RKO (cell line): Measurements from ENCODE around the gene MINDY4.

Experiments used
- DNase-seq: peaks from one replicate; pipeline ENCODE4 v3.0.0-alpha.2; 2016; ENCODE audit warnings: low spot score

The MINDY4 gene

DNA sequence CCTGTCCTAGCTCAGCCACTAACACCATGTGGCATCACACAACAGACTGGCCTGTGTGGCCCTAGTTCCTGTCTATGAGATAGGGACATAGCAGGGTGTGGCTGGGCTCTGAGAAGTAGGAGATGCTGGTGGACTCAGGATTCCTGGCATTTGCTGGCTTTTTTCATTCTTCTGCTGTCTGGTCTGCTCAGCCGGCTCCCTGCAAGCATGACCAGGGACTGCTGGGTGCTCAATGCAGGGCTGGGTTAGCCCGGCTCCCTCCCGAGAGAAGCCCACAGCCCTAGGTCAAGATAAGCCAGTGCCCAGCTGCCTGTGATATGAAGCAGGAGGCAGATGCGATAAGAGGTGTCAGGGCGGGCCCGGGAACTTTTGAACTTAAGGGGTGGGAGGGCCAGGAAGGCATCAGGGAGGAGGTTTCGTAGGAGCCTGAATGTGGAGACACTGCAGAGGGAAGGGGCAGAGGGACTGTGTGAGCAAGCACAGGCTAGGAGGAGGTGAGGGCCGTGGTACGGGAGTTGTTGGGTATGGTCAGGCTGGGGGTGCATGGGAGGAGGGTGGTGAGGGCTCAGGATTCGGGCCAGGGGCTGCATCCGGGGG is 143.9 kb downstream of the MINDY4 start:
- DNase-seq, result no peak

GRCh38 chr7:30915751-30916150 is 144.5 kb downstream of the MINDY4 start:
- DNase-seq, result no peak

GRCh38 chr7:30916255-30916654 is 145.0 kb downstream of the MINDY4 start:
- no peak for DNase-seq

GRCh38 chr7:30916767-30917166 is 145.6 kb downstream of the MINDY4 start:
- no peak for DNase-seq

DNA sequence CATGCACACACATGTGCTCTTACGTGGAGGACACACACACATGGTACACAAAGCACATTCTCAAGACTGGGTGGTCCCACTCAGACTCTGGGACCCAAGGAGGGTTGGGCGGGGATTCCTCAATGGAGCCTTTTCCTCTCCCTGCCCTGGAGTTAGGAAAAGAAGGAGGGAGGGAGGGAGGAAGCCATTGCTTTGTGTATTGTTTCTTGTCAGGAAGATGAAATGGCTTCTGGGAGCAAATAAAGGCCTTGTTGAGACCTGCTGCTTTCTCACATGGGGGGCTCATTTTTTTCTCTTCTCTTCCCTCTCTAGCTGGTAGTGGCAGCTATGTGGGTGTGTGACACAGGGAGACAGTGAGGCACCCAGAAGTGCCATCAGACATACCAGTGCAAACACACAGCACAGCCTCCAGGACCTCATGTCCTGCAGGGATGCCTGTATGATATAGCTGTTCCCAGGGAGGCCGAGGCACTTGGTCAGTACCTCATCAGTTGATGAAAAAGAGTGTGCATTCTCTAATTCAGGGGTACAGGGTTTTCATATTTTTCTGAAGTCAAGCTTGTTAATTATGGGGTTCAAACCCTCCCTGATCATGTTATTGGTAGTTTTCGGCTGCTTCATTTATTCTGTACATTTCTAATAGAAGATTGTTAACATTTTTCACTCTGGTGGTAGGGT is 146.1 kb downstream of the MINDY4 start:
- no peak for DNase-seq

DNA sequence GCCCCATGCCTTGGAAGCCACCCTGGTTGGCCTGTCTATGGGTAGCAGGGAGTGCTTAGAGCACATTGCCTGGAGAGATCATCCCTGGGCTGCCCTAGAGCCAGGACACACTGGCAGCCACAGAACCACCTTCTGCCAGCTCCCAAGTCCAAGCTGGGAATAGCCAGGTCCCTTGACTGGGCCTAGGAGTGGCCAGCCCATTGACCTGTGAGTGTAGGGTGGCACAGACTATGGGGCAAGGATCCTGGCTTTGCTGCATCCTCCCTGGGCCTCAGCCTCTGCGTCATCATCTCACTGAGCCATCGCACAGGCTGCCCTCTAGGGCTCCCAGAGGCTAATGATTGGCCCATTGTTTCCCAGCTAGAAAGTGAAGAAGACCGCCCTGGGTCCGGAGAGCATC is 147.5 kb downstream of the MINDY4 start:
- DNase-seq, result no peak

DNA sequence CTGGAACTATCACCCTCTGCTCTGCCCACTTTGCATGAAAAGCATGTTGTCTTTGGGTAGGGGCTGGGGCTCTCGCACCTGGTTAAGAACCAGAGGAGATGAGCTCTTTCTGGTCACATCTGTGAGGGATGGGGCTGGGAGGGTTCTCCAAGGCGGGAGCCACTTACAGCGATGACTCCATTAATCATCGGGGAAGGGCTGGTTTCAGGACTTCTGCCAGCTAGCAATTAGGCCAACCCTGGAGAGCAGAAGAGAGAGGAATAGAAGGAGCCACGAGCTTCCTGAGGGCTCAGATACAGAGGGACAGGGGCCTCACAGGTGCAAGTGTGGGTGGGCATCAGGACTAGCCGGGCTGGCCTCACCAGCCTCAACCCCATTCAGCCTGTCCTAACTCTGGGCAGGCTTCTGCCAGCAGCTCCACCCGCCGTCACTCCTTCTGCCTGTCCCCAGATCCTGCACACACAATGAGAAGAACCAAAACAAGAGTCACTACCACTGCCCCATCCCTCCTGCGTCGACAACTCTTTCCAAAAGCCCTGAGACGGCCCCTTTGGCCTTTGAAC is 148.9 kb downstream of the MINDY4 start:
- DNase-seq, result no peak

DNA sequence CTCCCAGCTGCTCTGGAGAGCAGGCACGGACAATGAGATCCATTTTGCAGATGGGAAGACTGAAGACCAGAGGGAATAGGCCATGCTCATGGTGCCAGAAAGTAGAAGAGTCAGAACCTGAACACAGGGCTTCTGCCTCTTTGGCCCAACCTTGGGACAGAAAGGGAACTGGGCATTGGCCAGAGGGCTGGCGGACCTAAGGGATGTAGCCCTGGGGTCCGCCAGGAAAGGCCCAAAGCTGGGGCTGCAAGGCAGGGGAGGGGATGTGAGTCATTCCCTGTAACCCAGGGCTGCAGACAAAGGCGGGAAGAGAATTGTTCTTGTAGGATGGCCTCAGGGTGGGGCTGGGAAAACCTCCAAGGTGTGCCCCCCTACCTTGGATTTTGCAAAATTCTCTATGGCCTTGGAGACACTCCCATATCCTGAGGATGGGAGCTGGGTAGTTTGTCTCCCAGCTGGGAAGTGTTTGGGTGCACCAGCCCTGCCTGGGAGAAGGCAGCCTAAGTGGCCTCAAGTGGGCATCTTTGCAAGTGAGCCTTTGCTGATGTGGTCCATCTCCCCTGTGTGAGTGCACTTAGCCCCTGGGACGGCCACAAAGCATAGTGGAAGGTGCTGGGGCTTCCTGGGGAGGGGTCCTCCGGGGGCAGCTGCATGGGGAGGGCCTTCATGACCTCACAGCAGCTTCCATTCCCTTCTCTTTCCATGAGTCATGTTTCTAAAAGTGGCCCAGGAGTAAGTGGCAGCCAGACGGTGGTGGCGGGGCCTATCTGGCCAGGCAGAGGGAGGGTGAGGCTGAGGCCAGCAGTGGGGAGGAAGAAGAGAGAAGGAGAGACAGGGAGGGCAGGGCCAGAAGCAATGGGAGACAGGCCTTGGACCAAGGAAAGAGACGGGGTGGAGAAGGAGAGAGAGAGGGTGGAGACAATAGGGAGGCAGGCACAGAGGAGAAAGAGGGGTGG is 149.6 kb downstream of the MINDY4 start:
- DNase-seq, result no peak

DNA sequence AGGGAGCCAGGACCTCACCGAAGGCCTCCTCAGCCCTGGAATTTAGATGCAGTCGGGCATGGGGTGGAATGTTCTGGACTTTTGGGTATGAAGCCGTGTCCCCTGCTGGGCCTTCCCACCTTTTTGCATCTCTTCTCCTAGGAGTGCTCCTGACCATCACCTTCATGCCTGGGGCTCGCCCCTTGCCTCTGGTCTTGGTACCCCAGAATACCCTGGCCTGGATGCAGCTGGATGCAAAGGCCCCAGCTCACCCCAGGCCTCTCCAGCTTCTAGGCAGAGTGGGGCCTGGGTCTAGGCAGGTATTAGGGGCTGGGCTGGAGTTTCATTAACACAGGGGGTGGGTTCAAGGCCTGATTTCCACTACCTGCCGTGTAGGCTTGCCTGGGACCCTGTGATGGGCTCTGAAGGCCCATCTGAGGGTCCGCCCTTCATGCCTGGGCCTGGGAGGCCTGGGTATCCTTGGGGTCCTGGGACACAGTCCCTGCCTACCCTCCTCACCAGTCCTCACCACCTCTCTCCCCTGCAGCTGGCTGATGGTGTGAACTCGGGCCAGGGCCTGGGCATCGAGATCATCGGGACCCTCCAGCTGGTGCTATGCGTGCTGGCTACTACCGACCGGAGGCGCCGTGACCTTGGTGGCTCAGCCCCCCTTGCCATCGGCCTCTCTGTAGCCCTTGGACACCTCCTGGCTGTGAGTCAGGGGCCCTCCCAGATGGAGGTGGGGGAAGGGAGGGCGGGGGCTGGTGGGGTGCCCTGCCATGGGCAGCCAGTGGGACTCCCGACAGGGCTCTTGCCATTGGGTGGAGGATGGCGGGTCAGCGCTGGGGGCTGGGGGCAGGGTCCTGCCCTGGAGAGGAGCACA is 150.6 kb downstream of the MINDY4 start:
- no peak for DNase-seq

DNA sequence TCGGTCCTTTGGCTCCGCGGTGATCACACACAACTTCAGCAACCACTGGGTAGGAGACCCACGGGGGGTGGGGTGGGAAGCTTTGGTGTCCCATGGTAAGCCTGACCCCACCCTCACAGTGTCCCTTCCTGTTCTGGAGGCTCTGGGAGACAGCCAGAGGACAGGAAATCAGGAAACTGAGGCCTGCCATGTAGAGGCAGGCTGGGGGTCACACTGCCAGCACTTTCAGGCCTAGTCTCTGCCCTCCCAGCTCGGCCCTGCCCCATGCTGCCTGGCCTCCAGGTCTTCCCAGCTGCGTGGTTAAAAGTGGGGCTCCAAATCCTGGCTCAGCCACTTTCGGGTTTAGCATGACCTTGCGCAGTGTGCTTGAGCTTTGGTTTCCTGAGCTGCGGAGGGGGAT is 151.4 kb downstream of the MINDY4 start:
- DNase-seq, result no peak

GRCh38 chr7:30923009-30923773 is 152.0 kb downstream of the MINDY4 start:
- no peak for DNase-seq

DNA sequence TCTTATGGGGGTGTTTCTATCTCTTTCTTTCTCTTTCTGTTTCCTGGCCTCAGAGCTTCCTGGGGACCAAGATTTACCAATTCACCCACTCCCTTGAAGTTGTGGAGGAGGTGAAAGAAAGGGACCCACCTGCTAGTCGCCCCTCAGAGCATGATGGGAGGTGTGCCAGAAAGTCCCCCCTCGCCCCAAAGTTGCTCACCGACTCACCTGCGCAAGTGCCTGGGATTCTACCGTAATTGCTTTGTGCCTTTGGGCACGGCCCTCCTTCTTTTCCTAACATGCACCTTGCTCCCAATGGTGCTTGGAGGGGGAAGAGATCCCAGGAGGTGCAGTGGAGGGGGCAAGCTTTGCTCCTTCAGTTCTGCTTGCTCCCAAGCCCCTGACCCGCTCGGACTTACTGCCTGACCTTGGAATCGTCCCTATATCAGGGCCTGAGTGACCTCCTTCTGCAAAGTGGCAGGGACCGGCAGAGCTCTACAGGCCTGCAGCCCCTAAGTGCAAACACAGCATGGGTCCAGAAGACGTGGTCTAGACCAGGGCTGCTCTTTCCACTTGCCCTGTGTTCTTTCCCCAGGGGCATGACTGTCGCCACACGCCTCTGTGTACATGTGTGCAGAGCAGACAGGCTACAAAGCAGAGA is 152.7 kb downstream of the MINDY4 start:
- no peak for DNase-seq

- no peak for DNase-seq
Measured at GRCh38 chr7:30924624-30925023, 153.4 kb downstream of the MINDY4 start.

DNA sequence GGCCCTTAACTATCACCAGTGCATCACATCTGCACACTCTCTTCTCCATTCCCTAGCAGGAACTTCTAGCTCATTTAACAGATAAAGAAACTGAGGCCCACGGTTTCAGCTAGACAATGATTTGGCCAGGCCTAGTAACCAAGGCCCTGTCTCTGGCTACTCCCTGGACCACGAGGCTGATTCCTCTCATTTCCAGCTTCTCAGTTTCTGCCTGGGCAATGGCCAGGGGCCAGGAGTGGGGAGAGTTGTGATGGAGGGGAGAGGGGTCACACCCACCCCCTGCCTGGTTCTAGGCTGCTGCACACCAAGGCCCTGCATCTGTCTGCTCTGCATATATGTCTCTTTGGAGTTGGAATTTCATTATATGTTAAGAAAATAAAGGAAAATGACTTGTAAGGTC is 153.9 kb downstream of the MINDY4 start:
- DNase-seq, result no peak

DNA sequence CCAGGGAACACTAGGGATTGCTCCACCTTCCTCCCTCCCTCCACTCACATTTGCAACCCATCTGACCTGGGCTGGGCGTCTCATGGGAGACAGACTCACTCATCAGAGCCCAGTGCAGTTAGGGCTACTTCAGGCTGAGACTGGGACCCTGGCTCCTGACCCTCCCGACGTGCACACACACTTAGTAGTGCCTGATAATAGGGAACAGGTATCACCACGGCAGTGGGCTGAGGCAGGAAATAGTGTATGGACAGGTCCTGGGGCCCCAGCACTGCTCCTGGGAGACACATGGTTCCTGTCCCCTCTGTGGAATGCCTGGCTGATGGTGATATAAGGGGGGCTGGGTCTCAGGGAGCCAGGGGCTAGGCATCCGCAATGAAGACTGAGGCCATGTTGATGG is 154.7 kb downstream of the MINDY4 start:
- DNase-seq, result no peak

GRCh38 chr7:30926313-30926712 is 155.1 kb downstream of the MINDY4 start:
- DNase-seq, result no peak

DNA sequence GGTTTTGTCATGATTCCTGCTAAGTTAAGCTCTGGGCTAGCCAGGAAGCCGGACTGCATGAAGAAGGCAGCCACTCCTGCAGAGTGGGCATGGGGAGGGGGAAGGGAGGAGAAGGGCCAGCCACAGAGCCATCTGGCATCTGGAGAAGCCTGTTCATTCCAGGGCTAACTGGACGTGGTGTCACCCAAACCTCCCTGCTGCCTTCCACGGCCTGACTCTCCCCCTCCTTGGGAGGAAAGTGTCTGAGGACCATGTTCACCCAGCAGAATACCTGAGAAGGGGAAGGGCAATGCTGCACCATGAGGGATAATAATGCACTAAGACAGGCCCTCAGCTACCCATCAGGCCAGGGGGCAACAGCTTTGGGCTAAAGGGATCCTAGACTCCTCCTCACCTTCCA is 155.8 kb downstream of the MINDY4 start:
- DNase-seq, result no peak

DNA sequence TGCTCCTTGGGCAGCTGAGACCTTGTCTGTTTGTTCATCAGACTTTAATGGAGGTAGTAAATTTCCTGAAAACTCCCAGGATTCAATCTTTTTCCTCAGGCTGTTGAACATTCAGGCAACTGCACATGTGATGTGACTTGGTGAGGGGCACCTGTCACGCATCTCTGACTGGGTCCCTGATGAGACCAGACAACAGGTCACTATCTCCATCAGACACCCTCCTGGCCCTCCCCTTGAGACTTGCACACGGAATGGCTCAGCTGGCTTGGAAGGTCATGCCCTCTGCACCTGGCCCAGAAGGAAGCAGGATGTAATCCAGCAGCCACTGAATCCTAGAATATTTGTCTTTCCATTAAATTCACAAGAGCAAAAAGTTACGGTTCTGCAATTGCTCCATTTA is 156.3 kb downstream of the MINDY4 start:
- no peak for DNase-seq

DNA sequence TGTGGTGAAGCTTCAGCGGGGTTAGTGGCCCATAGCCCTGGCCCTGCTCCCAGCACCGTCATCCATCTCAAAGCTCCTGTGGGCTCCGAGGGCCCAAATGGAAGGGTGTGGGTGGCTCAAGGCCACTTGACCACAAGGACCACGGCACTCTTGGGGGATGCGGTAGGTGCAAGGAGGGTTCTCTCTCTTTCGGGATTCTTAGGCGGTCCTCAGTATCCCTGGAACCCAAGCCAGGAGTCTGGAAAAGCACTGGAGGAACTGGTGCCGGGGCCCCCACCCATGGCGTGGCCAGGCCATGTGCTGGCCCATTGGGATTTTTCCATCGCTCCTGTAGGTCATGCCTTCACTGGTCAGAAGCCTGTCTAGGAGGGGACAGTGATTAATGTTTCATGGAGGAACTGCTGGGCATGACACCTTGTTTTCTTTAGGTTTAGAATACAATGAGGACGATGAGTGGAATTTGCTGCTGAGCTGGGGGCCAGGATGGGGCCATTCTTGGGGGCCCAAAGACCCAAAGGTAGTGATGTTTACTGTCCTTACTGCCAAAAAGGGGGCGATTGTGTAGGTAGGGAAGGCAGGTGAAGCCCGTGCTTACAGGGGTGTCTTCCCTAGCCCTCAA is 157.1 kb downstream of the MINDY4 start:
- DNase-seq, result no peak

DNA sequence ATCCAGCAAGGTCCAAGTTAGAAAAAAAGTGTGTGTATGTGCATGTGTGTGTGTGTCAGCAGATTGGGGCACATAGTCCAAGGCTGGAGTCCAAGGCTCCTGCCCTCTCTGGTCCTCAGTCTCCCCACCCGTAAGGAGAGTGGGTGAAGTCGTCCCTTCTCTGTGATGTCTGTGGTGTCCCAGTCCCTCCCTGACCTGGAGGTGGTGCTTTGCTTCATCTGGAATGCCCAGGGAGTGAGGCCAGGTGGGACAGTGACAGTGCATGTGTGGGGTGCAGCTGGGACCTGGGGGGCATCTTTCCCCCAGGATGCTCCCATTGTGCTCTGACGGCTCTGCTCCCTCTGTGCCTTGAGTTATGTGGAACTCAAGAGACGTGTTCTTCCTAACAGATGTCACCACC is 158.5 kb downstream of the MINDY4 start:
- DNase-seq, result no peak
